Skeletal muscle tissue (tissue), 4 donors: ENCODE results near the gene NUAK2. TPM values are rescaled to one million over a fixed set of nuclear protein-coding genes. Genes with fewer than 3 reads are reported as not detected.
"Not testable (repeated sequence)": the region's sequence is repeated elsewhere in the genome, so short reads cannot be mapped to it uniquely, and the experiment has no call there.

Experiments used
- H3K27ac ChIP-seq: one replicate; pipeline ENCODE4 v1.7.0; 2013; ENCODE audit warnings: mild to moderate bottlenecking, low read depth, low read length, inconsistent platforms
- H3K27me3 ChIP-seq, 3 donors: one replicate each; pipeline ENCODE4 v1.7.0; 2013; ENCODE audit warnings: low read length in 3 of 3; ENCODE audit not compliant: control insufficient read depth in 3 of 3, insufficient read depth in 3 of 3
- H3K36me3 ChIP-seq, 3 donors: one replicate each; pipeline ENCODE4 v1.7.0; 2013; ENCODE audit warnings: low read length in 3 of 3; ENCODE audit not compliant: control insufficient read depth in 3 of 3, insufficient read depth in 3 of 3
- H3K4me1 ChIP-seq, 3 donors: one replicate each; pipeline ENCODE4 v1.7.0; 2013; ENCODE audit warnings: low read length in 3 of 3, mild to moderate bottlenecking in 3 of 3; ENCODE audit not compliant: control insufficient read depth in 3 of 3, insufficient read depth in 3 of 3
- H3K4me3 ChIP-seq, 3 donors: one replicate each; pipeline ENCODE4 v1.7.0; 2013; ENCODE audit warnings: low read length in 3 of 3
- H3K9ac ChIP-seq, 3 donors: one replicate each; pipeline ENCODE4 v1.7.0; 2013; ENCODE audit warnings: low read length in 3 of 3, mild to moderate bottlenecking in 3 of 3, moderate library complexity in 2 of 3, low read depth in 1 of 3
- H3K9me3 ChIP-seq, 3 donors: one replicate each; pipeline ENCODE4 v1.7.0; 2013; ENCODE audit warnings: low read length in 3 of 3; ENCODE audit not compliant: control insufficient read depth in 3 of 3
- total RNA-seq: library from RNA; depleted of rRNA; stranded (reverse); fragments of >200 nt; gene quantifications from one replicate; pipeline ENCODE4 v1.2.3, GENCODE V29; 2014
- donor health status: Osteomylitis.

NUAK2 gene
- 1.0 TPM for total RNA-seq

- H3K9ac ChIP-seq: peak within 1 kb of the TSS; percentile 85 to 93 (median 92)
- H3K36me3 ChIP-seq: no peaks in the 10 kb centered on the region
- H3K9me3 ChIP-seq: no peaks in the 10 kb centered on the region
- H3K4me3 ChIP-seq: peak within 1 kb of the TSS; percentile 84 to 96 (median 91)
- peaks cover 47 to 55% (median 53%) of the 10 kb centered on the region in 3 donors for H3K4me1 ChIP-seq
- H3K27ac ChIP-seq: peak within 1 kb of the TSS; percentile 74
- no peaks in the 10 kb centered on the region for H3K27me3 ChIP-seq
Measured at GRCh38 chr1:205321162-205321958, at the start of gene NUAK2. Gene NUAK2, minus strand, starts transcription at chr1:205321745. Its CDS starts 117 bp downstream, at chr1:205321628.

GRCh38 chr1:205370780-205371179, 49.2 kb upstream of the NUAK2 start:
- peaks cover 0 to 10% (median 4%) of the 10 kb centered on the region in 3 donors for H3K27me3 ChIP-seq
- no peaks in the 10 kb centered on the region for H3K36me3 ChIP-seq
- peaks cover 0 to under 1% (median 0%) of the 10 kb centered on the region in 3 donors for H3K4me1 ChIP-seq
- no peaks in the 10 kb centered on the region for H3K9me3 ChIP-seq
- H3K4me3 ChIP-seq: no peak overlapping the region
- H3K9ac ChIP-seq: no peak overlapping the region
- H3K27ac ChIP-seq: no peak overlapping the region

GRCh38 chr1:205369701-205370123, 48.2 kb upstream of the NUAK2 start:
- Histone ChIP-seq H3K27ac (no peak overlapping the region), H3K4me1 (no peaks in the 10 kb centered on the region), H3K36me3 (no peaks in the 10 kb centered on the region), H3K9me3 (no peaks in the 10 kb centered on the region), H3K4me3 (no peak overlapping the region), H3K27me3 (peaks cover 0 to 10% (median 4%) of the 10 kb centered on the region in 3 donors), H3K9ac (no peak overlapping the region)

- peaks cover 0 to 7% (median 0%) of the 10 kb centered on the region in 3 donors for H3K27me3 ChIP-seq
- no peaks in the 10 kb centered on the region for H3K36me3 ChIP-seq
- no peak overlapping the region for H3K9ac ChIP-seq
- no peak overlapping the region for H3K27ac ChIP-seq
- no peak overlapping the region for H3K4me3 ChIP-seq
- H3K9me3 ChIP-seq: no peaks in the 10 kb centered on the region
- H3K4me1 ChIP-seq: no peaks in the 10 kb centered on the region
Measured at GRCh38 chr1:205368478-205368877, 46.9 kb upstream of the NUAK2 start.

- no peak overlapping the region for H3K9ac ChIP-seq
- no peak overlapping the region for H3K27ac ChIP-seq
- no peaks in the 10 kb centered on the region for H3K9me3 ChIP-seq
- no peaks in the 10 kb centered on the region for H3K36me3 ChIP-seq
- no peak overlapping the region for H3K4me3 ChIP-seq
- H3K27me3 ChIP-seq: peaks cover 0 to 2% (median 2%) of the 10 kb centered on the region in 3 donors
- H3K4me1 ChIP-seq: no peaks in the 10 kb centered on the region
Measured at GRCh38 chr1:205365945-205366463, 44.5 kb upstream of the NUAK2 start.

GRCh38 chr1:205365086-205365485, 43.5 kb upstream of the NUAK2 start:
- not testable (repeated sequence) for H3K27me3 ChIP-seq, H3K4me3 ChIP-seq, H3K4me1 ChIP-seq, H3K27ac ChIP-seq, H3K36me3 ChIP-seq, H3K9me3 ChIP-seq, H3K9ac ChIP-seq

GRCh38 chr1:205360891-205361290, 39.3 kb upstream of the NUAK2 start:
- Histone ChIP-seq H3K4me3 (no peak overlapping the region), H3K27me3 (peaks cover 10 to 25% (median 16%) of the 10 kb centered on the region in 3 donors), H3K36me3 (no peaks in the 10 kb centered on the region), H3K4me1 (peaks cover 0 to 5% (median 2%) of the 10 kb centered on the region in 3 donors), H3K9me3 (no peaks in the 10 kb centered on the region), H3K27ac (no peak overlapping the region), H3K9ac (no peak overlapping the region)

- Histone ChIP-seq H3K36me3 (no peaks in the 10 kb centered on the region), H3K9ac (no peak overlapping the region)
Measured at GRCh38 chr1:205359771-205360565, 38.4 kb upstream of the NUAK2 start.

GRCh38 chr1:205358579-205358978, 37.0 kb upstream of the NUAK2 start:
- Histone ChIP-seq H3K36me3 (no peaks in the 10 kb centered on the region), H3K9ac (no peak overlapping the region), H3K4me3 (no peak overlapping the region), H3K27ac (no peak overlapping the region), H3K27me3 (peaks cover 10 to 25% (median 16%) of the 10 kb centered on the region in 3 donors), H3K9me3 (no peaks in the 10 kb centered on the region), H3K4me1 (peaks cover 0 to 5% (median 2%) of the 10 kb centered on the region in 3 donors)

More at GRCh38 chr1:205359771-205360565, 38.4 kb upstream of the NUAK2 start:
- H3K27me3 ChIP-seq: peaks cover 10 to 25% (median 16%) of the 10 kb centered on the region in 3 donors
- H3K27ac ChIP-seq: no peak overlapping the region
- H3K4me1 ChIP-seq: peaks cover 0 to 5% (median 2%) of the 10 kb centered on the region in 3 donors
- H3K9me3 ChIP-seq: no peaks in the 10 kb centered on the region
- H3K4me3 ChIP-seq: no peak overlapping the region
